SKM-1 (cell line): ENCODE data around the gene KAT2B.

Experiments
- DNase-seq: peaks from one replicate; lab custom pipeline; 2025; ENCODE audit not compliant: unreplicated experiment; lab: John Stamatoyannopoulos, UW

Gene KAT2B

DNA sequence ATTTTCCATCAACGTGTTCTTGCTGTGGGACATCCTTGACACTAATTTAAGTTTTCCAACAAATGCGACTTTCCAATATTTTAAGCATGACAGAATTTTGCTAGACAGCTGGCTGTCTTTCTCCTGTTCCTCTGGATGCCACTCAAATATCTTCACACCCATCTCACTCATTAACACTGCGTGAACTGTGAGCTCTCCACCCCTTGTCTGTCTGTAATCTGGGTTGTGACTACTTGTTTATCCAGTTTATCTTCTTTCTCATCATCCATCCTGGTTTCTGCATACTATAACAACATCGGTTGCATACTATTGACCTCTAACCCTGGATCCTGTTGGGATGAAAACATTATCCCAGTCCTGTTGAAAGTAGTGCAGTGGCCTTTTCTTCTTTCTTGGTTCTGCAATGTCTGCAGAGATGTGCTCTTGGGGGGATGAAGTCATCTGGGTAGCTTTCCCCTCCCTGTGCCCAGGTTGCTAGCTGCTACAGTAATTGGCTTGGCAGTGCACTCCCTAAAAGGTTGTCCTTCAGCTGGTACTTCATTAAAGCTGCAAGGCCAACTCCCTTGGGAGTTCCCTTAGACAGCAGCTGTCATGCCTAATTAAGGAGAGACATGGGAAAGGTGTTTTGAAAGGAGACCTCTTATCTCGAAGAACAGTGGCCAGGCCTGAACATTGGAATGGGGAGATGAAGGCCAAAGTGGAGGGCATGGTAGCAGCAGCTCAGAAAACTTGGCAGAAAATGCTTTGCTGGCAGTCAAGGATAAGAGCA is 24.7 kb downstream of the KAT2B start:
- DNase-seq: no peak

DNA sequence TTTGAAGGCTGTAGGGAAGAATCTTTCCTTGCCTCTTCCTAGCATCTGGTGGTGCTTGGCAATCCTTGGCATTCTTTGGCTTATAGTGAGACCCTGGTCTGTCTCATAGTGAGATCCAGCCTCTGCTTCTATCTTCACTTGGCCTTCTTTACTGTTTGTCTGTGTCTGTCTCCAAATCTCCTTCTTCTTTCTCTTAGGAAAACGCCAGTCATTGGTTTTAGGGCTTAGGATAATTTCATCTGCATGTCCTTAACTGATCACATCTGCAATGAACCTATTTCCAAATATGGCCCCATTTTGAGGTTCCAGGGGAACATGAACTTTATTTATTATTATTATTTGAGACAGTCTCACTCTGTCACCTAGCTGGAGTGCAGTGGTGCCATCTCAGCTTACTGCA is 25.8 kb downstream of the KAT2B start:
- no peak for DNase-seq

DNA sequence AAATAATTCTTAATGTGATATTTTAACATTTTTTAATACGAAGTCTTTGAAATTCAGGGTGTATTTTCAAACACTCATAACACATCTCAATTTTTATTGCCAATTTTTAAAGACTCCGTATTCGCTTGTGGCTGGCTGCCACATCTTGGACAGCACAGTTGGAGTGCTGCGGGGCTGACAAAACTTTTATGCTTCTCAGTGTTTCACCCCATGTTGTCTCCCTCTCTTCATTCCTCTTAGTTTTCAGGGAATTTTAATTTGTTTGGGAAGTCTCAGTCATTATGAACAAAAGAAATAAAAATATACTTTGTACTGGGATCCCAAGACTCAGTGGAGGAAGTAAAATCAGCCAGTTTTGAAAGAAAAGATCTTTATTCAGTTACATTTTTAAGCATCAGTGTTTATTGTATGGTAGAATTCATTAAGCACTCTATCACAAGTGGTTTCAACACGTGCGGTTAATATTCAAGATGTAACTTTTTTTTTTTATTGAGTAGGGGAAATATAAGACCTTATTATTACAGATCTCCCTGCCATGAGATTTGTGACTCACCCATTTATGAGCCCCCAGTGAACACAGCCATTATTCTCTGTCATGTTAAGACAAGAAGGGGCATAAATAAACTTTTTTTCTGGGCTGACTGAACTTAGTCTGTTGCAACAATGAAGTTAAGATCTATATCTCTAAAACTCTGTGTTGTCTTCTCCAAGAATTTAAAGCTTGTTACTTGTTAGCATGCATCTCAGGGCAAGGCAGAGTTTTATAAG is 26.8 kb downstream of the KAT2B start:
- no peak for DNase-seq

DNA sequence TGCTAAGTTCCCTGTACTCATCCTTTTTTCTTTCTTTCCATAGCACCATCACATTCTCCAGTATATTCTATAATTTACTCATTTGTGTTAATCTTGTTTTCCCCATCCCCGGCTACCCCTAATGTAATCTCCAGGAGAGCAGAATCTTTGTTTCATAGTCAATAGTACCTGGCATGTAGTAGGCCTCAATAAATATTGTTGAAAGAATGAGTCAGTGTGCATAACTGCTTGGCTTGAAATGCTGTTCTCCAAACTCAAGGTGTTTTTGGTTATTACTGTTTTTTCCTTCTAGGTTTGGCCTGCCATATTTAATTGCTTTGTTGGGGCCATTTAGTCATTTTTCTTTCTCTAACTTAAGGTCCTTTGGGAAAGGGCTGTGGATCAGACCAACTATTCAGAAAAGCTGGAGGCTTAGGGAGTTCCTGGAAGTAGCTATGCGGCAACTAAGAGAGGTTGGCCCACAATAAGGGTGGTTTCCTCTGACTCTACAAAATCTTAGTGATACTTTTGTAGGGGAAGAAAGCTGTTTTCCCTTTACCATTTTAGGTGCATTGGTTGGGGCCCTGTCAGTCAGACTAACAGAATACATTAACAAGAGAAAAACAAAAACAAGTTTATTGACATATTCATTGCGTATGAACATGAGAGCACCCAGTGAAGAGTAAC is 28.4 kb downstream of the KAT2B start:
- DNase-seq: no peak

DNA sequence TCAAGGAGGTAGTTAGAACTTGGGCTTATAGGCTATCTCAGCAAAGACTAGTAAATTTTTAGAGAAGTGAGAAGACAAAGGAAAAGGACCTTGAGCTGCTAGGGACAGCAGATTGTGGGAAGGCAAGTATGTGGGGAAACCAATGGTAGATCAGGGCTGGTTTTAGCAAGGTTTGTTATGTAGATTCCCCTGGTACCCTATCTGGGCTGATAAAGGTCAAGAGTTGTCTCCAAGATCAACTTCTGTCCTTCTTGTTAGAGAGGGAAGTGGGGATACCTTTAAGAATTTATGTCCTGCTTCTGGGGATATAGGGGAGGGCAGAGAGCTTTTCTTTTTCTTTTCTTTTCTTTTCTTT is 28.9 kb downstream of the KAT2B start:
- DNase-seq: no peak

DNA sequence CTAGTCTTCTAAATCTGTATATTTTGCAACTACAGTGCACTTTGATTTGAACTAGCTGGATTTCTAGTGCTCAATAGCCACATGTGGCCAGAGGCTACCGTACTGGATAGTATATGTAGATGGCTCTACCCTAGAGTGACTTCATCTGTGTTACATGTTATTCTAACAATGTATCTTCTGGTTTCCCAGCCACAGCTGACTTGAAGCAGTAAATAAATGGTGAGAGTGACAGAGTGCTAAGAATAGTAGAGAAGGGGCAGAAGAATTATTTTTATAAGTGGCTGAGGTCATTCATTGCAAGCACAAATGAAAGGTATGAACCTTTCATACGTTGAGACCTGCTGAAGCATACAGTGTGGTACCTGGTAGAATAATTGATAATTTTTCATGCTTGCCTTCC is 30.9 kb downstream of the KAT2B start:
- no peak for DNase-seq

DNA sequence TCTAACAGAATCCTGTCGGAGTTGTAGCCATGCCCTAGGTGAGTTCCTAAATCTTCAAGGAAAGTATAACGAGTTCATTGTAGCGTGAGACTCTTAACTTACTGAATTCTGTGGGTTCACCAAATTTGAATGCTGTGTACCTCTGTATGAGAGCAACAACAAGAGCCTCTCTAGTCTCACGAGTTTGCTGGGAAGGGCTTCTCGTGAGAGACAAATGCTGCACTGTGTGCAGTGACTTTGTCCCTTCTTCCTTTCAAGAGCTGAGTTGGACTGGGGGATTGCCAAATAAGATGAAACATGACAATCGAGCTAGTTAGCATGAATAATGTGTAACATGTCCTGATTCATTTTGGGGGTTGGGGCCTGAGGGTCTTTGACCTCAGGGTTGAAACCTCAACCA is 32.2 kb downstream of the KAT2B start:
- no peak for DNase-seq

DNA sequence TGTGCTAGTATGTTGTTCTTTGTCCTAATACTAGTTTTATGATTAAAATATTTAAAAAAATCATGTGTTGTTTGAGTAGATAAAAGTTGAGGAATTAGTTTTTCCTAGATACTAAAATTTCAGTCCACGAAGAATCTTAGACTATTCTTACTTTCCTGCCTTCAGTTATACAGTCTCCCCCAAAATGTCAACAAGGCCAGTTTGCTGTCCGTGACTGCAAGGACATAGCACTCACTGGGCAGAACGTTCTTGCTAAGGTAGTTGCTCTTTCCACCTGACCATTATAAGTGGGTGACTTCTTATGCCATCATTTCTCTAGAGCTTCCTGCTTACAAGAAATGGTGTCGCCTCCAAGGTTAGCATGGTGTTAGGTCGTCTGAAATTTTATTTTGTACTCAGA is 32.8 kb downstream of the KAT2B start:
- DNase-seq: no peak

DNA sequence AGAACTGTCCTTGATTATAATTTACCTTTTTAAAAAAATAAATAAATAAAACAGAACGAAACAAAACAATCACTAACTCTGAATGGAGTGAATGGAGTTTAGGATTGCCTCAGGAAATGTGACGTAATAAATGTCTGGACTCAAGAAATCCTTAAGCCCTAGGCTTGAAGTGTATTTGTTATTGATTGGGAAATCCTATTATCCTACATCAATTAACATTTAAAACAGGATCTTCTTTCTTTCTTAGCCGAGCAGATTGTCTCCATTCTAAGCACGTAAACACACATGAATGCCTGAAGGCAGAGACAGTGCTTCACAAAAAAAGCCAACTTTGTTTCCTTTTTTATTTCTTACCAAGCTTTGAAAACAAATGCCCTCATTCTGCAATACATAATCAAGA is 33.4 kb downstream of the KAT2B start:
- DNase-seq: no peak

DNA sequence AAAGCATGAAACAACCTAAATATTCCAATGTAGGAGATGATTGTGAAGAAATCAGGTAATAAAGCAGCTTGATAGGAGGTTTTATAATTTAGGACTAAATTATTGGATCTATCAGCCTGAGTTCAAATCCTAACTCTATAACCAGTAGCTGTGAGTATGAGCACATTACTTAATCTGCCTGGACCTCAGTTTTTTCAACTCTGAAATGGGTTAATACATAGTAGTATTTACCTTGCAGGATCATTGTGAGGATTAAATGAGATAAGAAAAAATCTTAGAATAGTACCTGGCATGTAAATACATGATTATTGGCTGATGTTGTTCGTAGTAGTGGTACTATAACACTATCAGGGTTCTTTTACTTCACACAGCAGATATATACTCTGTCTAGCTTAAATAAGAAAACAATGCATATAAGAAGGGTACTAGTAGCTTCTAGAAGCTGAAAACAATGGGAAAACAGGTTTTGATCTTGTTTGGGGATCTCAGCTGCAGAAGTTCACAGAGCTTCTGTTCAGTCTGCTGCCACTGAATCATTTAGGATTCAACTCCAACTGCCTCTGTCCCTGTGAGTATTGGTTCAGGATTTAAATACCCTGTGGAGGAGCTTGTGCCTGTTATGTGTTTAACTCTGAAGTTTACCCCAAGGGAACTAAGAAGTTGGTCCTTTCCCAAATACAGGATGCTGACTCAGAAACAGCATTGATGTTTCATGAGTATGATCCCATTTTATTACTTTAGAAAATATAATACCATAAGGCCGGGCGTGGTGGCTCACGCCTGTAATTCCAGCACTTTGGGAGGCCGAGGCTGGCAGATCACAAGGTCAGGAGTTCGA is 34.2 kb downstream of the KAT2B start:
- DNase-seq: no peak

DNA sequence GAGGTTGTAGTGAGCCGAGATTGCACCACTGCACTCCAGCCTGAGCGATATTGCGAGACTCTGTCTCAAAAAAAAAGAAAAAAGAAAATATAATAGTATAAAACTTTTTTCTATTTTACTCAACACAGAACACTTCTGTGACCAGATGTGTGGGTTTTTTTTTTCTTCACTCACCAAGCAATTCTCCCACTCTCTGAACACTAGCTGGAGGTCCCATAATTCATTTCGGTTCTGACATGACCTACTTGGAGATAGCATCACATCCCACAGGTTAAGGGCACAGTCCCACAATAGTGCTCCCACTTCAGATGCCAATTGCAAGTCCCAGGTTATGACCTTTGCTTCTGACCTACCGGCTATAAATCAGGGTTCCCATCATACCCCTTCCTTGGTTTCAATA is 35.0 kb downstream of the KAT2B start:
- DNase-seq: no peak

DNA sequence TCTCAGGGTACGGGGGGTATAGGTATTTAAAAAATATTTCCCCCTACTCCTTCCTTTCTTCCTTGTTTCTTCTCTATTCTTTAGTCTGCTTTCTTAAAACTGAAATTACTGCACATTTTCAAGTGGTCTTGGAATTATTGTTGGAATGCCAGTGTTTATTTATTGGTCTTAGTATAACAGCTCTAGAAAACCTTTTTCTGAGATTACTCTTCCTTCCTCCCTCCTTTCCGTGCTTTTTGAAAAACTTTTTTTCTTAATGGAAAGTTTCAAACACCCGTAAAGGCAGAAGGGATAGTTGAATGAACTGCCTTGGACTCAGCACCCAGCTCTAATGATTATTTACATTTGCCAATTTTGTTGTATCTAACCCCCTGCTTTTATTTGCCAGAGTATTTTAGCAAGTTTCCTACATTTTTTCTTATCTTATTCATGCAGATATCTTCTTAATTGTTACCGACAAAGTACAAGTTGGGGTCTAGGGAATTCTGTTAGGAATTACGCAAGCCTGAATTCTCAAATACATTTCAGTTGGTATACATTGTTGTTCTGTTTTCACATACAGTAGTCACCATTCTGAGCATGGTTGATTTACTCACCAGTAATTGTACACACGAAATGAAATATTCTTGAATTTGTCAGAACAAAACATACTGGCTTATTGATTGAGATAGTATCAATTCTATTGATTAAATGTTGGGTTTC is 36.2 kb downstream of the KAT2B start:
- DNase-seq: no peak

DNA sequence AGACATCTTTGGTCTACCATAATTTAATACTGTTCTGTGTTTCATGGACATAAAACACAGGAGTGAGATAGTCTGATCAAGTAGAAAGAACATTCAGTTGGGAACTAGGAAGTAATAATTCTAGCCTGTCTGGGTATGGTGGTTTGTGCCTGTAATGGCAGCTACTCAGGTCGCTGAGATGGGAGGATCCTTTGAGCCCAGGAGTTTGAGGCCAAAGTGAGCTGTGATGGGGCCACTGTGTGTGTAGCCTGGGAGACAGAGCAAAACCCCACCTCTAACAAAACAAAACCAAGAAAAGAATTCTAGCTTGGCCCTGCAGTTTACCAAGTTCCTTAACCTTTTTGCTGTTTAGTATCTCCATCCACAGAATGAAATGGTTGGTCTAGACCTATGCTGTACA is 36.8 kb downstream of the KAT2B start:
- no peak for DNase-seq

DNA sequence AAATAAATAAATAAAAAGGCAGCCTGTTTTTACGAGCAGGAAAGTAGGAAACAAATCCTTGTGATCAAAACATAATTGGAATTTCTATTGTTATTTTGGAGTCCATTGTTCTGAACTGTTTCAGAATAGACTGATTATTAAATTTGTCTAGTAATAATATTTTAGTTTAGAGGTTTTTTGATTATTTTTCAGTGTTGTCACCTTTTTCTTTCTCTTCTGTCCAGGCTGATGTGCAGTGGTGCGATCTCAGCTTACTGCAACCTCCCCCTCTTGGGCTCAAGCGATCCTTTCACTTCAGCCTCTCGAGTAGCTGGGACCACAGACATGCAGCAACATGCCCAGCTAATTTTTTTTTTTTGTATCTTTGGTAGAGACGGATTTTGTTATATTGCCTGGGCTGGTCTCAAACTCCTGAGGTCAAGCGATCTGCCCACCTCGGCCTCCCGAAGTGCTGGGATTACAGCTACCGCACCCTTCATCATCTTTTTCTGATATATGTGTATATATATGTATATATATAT is 38.0 kb downstream of the KAT2B start:
- DNase-seq: no peak

DNA sequence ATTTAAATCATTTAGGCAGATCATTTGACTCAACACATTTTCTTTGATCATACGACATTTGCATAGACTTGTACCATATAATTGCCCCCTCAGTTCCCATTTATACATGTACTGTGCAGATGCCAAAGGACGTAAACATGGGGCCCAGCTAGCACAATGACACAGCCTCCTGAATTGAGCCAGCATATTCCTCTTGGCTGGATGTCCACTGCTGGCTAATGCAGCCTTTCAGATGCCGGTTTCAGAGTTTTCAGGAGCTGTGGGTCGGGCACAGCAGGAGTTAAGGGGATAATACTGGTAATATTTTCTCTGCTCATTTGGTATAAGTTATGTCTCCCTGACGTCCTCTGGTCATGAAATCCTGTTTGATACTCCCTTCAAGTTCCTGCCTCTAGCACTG is 39.4 kb downstream of the KAT2B start:
- DNase-seq: no peak

DNA sequence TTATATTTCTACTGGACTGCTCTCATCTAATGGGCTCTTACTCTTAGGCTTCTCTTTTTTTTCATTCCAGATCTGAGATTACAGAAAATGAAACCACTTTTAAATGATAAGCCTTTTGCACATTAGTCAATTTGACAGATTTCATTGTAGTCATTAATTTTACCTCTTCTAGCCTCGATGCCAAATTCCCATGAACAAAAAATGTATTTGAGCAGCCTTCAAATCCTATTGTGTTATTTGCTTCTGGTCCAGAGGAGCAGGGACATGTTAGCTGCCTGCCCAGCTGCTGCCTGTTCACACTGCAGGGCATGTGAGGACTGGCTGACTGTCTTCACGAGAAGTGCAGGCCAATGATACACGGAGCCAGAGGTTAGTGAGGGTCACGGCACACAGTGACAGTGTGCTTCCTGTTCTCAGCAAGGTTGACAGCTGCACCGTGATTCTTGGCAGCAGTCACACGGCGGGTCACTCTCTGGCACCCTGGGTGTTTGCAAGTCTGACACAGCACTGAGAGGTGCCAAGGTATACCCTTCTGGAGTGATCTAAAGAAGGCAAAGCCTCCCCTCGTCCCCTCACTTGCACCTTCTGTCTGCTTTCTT is 40.8 kb downstream of the KAT2B start:
- no peak for DNase-seq

DNA sequence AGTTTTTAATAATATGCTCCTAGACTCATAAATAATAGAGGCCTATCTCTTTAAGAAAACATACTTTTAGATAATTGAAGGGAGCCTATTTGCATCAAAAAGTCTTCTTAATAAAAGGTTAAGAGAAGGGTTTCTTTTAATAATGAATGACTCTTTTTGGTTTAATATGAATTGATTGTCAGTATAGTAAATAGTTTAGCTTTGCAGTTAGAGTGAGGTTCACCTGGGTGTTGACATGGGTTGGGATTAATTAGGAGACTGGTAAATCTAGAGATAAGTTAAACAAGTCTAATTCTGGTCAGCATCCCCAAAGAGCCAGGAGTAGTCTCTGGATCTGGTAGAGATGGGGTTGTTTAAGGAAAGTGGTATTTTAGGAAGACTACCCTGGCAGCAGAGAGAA is 43.0 kb downstream of the KAT2B start:
- DNase-seq: no peak

DNA sequence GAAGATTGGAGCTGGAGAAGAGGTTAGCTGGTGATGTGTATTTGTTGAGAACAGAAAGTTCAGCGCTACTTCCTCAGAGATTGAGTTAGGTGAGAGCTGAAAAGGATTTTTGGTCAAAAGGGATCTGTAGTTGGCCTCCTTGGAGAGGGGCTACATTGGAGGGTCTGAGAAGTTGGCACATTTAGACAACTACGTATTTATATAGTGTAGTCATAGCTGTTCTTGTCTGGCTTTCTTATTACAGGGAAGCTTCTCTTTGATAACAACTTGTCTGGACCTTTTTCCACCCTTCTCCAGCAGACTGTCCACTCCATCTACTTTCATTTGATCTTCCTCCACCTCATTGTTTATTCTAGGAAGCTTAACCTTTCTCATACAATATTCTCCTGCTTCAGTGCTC is 43.7 kb downstream of the KAT2B start:
- no peak for DNase-seq

DNA sequence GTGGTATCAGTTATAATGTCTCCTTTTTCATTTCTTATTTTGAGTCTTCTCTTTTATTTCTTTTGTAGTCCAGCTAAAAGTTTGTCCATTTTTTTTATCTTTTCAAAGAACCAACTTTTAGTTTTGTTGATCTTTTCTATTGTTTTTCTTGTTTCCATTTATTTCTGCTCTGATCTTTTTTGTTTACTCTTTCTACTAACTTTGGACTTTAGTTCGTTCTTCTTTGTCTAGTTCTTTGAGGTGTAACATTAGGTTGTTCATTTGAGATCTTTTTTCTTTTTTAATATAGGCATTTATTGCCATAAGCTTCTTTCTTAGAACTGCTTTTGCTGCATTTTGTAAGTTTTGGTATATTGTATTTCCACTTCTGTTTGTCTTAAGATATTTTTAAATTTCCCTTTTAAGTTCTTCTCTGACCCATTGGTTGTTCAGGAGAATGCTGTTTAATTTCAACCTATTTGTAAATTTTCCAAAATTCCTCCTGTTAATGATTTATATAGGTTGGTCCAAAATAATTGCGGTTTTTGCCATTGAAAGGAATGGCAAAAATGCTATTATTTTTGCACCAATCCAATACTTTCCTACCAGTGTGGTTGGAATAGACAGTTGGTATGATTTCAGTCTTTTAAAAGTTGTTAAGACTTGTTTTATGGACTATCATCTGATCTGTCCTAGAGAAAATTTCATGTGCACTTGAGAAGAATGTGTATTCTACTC is 51.2 kb downstream of the KAT2B start:
- no peak for DNase-seq

DNA sequence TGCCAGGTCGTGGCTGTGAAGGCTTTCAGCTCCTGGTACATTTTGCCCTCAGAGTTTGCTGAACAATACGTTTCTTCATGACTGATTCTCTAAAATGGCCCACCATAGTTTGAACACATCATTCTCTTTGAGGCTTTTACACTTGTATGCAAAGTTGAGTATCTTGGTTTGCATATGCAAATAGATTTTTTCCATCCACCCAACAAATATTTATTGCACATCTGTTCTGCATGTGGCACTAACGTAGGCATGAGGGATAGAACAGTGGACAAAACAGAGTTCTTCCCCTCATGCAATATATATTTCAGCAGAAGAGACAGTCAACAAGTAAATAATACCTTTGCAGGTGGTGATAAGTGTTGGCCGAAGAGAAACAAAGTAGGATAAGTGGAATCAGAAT is 55.2 kb downstream of the KAT2B start:
- no peak for DNase-seq
